Measurements from ENCODE around the gene IPPK. TPM values are rescaled to one million over a fixed set of nuclear protein-coding genes. Genes with fewer than 3 reads are reported as not detected.
A peak's percentile ranks its signal among the peaks of the same experiment; 100 is the strongest.

IPPK gene
- total RNA-seq, 1 donor from 2014 or later = 7.3 TPM

DNA sequence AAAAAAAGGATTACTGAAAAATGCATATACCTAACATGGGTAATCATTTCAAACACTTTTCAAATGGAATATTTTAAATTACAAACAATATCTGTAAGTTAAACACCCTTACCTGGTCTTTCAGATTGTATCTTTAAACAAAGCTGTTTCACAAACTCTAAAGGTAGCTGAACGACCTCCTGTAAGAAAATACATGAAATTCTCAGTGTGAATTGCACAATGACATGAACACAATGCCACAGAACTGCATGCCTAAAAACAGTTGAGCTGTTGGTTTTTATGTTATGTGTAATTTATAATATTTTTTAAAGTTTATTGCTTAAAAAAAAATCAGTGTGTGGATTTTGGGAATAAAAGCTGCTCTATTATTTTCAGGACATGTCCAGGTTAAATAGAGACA lies 17.5 kb downstream of the IPPK start:
- Histone ChIP-seq H3K4me3 (no peak overlapping the region), H3K36me3 (peaks cover 72% of the 10 kb centered on the region), H3K4me1 (no peaks in the 10 kb centered on the region), H3K9me3 (no peaks in the 10 kb centered on the region), H3K27me3 (ENCODE audit: low read depth) (no peaks in the 10 kb centered on the region), H3K27ac (no peak overlapping the region)
- intact Hi-C loops (cut with DNase I) = no loop called here
- DNase-seq (no peak), ATAC-seq (no peak)
- TF ChIP-seq, protein P1, sequence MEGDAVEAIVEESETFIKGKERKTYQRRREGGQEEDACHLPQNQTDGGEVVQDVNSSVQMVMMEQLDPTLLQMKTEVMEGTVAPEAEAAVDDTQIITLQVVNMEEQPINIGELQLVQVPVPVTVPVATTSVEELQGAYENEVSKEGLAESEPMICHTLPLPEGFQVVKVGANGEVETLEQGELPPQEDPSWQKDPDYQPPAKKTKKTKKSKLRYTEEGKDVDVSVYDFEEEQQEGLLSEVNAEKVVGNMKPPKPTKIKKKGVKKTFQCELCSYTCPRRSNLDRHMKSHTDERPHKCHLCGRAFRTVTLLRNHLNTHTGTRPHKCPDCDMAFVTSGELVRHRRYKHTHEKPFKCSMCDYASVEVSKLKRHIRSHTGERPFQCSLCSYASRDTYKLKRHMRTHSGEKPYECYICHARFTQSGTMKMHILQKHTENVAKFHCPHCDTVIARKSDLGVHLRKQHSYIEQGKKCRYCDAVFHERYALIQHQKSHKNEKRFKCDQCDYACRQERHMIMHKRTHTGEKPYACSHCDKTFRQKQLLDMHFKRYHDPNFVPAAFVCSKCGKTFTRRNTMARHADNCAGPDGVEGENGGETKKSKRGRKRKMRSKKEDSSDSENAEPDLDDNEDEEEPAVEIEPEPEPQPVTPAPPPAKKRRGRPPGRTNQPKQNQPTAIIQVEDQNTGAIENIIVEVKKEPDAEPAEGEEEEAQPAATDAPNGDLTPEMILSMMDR (IDR thresholded peaks at IDR 0.05) = no peak

DNA sequence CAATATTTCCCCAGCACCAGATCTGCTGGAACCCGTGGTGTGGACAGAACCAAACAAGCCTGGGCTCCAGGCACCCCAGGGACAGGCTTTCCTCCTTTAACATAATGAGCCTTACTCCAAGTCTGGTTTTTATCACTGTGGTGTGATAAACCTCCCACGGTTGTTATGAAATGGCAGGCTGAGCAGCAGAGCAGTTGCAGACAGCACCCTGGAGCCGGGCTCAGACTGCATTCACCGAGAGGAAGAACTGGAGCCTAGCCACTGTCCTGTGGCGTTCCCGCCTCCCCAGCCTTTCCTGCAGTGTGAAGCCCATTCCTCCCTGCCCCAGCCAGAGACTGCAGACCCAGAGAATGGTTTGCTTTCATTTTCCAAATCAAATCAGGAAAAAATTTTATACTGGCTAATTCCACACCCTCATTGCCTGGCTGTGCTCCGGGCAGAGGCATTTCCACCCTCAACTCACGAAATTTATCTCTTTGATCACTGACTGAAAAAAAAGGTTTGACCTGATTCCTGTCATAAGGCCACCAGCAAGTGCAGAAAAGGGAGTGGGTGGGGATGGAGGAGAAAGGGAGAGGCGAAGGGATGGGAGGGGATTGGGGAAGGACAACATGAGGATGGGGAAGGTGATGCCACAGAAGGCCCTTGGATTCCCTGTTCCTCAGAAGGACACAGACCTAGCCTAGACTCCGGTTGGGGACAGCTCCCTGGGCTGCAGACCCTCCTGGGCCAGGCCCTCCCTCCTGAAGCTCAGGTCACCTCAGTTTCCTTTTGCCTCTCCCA lies 18.9 kb downstream of the IPPK start:
- H3K9me3 ChIP-seq = no peaks in the 10 kb centered on the region
- no peak overlapping the region for H3K4me3 ChIP-seq
- no peaks in the 10 kb centered on the region for H3K27me3 ChIP-seq (ENCODE audit: low read depth)
- peaks cover 76% of the 10 kb centered on the region for H3K36me3 ChIP-seq
- TF ChIP-seq, protein P1 (IDR thresholded peaks at IDR 0.05) = no peak
- intact Hi-C loops (cut with DNase I) = no loop called here
- no peaks in the 10 kb centered on the region for H3K4me1 ChIP-seq
- DNase-seq (peak; percentile 26), ATAC-seq (peak in 1 of 2 donors; percentile 7)
- no peak overlapping the region for H3K27ac ChIP-seq

DNA sequence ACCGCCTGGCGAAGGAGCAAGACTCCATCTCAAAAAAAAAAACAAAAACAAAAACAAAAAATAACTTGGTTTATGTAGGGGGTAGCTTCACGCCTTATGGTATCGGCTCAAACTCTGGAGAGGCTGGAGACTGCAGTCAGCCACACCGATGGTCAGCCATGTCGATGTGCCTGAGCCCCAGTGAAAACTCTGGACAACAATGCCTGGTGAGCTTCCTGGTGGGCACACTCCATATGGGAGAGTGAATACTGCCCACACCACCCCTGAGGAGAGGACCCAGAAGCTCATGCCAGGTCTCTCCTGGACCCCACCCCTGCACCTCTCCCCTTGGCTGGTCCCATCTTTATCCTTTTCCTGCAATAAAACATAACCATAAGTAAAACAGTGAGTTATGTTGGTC lies 19.6 kb downstream of the IPPK start:
- no peak for DNase-seq
- H3K36me3 ChIP-seq = peaks cover 76% of the 10 kb centered on the region
- intact Hi-C loops (cut with DNase I) = no loop called here

DNA sequence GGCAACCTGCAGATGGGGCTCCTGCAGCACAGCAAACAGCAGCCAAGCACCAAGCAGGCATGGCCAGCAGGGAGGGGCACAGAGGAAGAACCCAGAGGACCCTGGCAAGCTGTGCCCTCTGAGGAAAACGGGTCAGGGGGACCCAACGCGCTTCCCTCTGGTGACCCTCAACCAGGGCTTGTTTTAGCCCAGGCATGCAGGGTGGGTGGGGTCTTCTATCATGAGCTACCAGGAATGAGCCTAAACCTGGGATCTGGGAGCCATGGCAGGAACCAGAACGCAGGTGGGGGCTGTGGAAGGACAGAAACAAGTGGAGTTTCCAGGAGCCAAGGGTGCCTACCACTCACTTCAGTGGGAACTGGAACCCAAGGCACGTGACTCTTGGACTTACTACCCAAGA lies 20.9 kb downstream of the IPPK start:
- H3K27ac ChIP-seq = no peak overlapping the region
- intact Hi-C loops (cut with DNase I) = no loop called here
- H3K9me3 ChIP-seq = peaks cover 4% of the 10 kb centered on the region
- no peaks in the 10 kb centered on the region for H3K27me3 ChIP-seq (ENCODE audit: low read depth)
- H3K36me3 ChIP-seq = peaks cover 76% of the 10 kb centered on the region
- ATAC-seq (no peak), DNase-seq (peak; percentile 12)
- TF ChIP-seq, protein P1 (IDR thresholded peaks at IDR 0.05) = no peak
- no peaks in the 10 kb centered on the region for H3K4me1 ChIP-seq
- H3K4me3 ChIP-seq = no peak overlapping the region

More for the DNA sequence above, 19.6 kb downstream of the IPPK start:
- Histone ChIP-seq H3K4me1 (no peaks in the 10 kb centered on the region), H3K27me3 (ENCODE audit: low read depth) (no peaks in the 10 kb centered on the region), H3K27ac (no peak overlapping the region), H3K4me3 (no peak overlapping the region), H3K9me3 (peaks cover 4% of the 10 kb centered on the region)
- no peak for ATAC-seq
- TF ChIP-seq, protein P1 (IDR thresholded peaks at IDR 0.05) = no peak

DNA sequence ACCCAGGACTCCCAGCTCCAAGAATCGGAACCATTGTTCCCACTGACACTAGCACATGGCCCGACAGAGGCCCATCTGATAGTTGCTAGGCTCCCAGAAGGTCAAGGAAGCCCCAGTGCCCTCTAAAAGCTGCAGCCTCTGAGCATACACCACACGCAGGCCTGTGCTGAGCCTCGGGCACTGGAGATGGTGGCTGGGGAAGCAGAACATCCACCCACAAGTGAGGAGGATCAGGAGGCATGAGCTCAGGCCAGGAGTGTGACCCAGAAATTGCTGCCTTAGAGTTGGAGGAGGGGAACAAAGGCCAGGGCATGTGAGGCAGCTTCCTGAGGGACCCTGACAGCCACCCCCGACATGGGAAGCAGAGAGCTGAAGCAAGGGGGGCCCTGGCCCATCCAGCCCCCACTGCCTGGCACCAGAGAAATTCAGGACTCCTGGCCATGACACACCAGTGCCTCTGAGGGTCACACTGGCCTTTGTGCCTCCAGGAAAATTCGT lies 21.4 kb downstream of the IPPK start:
- Histone ChIP-seq H3K4me3 (no peak overlapping the region), H3K36me3 (peaks cover 79% of the 10 kb centered on the region), H3K27ac (no peak overlapping the region), H3K27me3 (ENCODE audit: low read depth) (no peaks in the 10 kb centered on the region), H3K9me3 (peaks cover 4% of the 10 kb centered on the region), H3K4me1 (no peaks in the 10 kb centered on the region)
- TF ChIP-seq, protein P1 (IDR thresholded peaks at IDR 0.05) = no peak
- no peak for ATAC-seq
- intact Hi-C loops (cut with DNase I) = no loop called here
- DNase-seq = peak; percentile 16

All from lower lobe of right lung (tissue), 2 donors.